ENCODE measurements around the gene MAEL.

Gene MAEL

DNA sequence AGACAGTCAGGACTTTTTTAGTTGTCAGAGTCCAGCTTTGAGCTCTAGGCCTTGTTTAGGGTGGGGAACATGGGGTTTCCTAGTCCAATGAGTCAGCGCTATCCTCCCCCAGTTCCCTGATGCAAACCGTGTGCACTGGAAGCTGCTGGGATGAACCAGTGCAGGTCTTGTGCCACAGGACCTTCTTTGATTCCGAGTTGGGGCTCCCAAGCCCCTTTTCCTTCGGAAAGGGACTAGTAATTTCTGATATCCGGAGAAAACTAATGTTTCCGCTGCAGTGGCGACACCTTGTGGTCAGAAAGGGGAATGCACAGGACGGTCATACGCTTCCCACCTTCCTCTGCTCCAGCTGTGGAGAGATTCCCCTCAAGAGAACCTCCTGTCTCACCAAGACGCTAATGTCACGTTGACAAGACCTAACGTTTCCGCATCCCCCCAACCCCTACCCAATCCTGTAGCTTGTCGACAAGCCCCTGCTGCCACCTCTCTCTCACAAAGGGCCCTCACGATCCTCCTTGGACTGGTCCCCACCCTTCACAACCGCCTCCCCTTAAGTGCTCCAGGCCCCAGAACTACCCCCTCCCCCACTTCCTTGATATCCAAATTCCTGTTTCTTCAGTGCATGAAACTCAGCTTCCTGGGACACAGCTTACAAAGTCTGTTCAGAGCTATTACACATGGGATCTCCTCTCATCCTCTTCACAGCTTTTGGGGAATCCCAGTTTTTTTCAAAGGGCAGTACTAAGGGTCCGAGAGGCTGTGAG, 70.1 kb downstream of the MAEL start:
- DNase-seq = peak; percentile 34

DNA sequence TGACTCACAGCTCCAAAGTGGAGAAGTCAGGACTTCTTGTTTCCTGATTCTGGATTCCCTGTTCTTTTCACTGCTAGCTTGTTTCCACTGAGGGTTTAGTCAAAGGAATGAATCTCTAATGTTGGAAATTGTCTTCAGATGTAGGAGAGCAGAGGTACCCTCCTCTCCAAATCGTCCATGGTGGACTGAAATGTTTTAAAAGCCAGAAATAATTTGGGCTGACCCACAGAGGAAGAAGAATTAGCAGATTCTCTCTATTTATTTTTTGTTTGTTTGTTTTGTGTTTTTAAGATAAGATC, 70.7 kb downstream of the MAEL start:
- DNase-seq = no peak

DNA sequence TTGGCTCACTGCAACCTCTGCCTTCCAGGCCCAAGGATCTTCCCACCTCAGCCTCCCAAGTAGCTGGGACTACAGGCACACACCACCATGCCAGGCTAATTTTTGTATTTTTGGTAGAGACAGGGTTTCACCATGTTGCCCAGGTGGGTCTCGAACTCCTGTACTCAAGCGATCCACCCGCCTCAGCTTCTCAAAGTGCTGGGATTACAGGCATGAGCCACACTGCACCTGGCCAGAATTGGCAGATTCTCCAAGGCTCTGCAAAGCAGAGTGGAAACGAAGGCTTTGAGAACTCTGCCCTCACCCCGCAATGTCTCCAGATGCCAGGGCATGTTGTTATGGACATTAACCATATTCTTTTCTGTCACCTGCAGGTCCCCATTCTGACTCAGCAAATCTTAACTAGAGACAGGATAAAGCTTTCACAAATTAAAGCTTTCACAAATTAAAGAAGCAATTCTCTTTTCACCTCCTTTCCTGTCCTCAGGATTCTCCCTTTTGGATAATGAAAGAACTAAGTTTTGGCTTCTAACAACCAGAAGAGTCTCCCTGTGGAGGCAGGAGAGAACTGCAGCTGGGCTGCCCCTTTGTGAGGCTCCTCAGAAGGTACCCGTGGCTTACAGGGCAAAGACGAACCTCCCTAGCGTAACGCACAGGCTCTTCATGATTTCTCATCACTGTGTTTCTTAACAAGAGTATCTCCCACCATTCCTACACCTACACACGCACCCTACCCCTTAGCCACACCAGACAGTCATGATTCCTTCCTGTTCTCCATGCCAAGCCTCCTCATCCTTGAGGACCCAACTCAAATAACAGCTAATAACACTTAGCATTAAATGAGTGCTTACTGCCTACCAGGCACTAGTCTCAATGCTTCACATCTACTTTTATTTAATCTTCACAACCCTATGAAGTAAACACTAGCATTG, 71.3 kb downstream of the MAEL start:
- no peak for DNase-seq

DNA sequence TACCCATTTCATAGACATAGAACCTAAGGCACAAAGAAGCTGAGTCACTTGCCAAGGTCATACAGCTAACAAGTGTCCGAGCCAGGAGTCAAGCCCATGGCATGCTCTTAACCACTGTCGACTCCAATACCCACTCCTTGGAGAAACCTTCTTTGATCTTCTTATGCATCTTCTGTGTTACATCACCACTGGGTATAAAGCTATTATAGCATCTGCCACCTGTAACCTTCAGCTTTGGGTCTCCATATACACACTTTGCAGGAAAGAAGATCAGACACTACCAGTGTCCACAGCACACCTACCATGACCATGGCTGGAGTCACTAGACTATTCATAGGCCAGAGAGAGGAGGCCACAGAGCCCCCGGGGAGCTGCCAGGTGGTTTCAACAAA, 72.0 kb downstream of the MAEL start:
- DNase-seq = no peak

DNA sequence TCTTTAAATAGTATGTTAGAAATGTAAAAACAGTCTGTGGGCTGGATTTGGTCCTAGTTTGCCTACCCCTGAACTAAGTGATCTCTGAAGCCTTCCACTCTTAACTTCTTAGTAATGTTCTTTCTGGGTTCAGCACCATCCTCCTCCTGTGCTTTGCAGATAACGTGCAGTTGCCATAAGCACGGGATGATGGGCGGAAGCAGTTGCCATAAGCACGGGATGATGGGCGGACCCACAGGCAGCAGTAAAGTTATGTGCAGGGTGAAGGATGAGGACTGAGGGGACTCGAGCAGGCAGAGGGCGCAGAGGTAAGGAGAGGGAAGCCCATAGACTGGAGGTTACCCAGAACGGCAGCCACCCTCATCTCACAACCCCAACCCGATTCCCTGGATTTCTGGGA, 75.5 kb downstream of the MAEL start:
- DNase-seq = no peak

DNA sequence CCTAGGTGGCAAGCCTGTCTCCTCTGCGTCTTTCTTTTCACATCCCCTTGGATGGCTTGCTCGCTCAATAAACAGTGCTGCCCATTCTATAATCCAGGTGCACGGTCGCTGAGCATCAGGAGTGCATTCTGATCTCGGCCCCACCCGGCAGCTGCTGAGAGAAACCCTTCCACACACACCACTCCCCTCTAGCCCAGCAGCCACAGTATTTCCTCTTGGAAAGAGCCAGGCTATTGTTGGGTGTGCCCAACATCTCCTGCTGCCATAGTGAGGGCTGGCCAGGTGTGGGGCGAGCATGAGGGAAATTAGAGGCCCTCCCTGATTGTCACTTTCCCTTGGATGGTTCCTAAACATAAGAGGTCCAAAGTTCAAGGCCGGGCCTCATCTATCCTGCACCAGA, 76.4 kb downstream of the MAEL start:
- peak; percentile 86 for DNase-seq

DNA sequence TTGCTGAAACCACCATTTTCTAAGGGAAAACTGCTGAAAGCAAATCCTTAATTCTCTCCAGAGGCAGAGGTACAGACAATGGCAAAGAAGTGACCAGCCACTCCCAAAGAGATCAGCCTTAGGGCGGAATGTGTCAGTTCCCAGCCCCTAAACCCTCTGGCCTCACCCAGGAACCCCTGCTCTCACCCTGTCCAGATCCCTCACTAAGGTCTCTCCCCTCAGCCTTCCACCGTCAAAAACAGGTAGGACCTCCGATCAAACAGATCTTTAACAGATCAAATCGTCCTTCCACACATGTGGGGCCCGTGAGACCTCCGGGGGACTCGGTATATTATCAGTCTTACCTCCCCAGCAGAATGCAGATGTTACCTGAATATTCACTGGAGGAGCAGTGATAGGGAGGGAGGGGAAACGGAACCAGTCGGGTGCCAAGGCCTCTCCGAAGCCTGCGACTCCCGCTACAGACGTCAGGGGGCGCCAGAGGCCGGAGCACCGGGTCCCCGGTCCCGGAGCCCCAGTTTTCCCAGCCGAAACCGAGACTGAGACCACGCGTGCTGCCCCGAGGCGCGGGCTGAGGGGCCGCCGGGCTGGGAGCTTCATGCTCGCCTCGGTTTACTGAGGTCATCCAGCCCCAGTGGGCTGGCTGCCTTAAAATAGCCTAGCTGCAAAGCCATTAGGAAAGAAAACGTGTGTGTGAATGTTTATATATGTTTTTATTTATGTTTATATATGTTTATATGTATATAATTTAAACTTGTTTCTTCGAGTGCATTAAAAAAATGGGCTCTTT, 77.4 kb downstream of the MAEL start:
- peak; percentile 67 for DNase-seq

DNA sequence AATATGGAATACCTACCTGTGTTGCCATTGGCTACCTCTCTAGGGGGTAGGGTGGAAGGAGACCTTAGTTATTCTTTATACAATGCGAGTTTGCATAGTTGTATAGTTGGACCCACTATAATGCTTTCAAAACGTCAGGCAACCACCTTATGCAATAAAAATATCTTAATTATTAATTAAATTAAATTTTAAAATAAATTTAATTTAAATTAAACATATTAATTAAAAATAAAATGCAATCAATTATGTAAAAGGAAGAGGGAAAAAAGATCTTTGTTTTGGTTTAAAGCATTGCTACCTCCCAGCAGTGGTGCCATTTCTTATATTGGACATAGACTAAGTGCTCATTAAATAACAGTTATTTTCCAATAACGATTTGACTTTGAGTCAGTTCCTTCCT, 78.8 kb downstream of the MAEL start:
- DNase-seq = no peak

DNA sequence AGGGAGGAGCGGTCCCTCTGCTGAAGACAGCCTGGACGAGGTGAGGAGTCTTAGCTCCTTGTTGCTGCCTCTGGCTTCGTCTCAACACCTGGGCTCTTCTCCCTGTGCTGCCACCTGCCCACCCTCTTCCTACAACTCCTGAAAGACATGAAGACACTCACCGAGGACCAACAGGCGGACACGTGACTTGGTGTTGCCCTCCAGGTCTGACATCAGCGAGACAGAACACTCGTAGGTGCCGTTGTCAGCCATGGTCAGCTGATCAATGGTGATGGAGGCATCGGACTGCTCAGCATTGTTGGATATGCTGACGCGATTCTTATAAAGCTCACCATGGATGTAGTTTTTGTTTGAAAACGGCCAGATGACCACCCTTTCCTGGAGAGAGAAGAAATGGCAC, 79.7 kb downstream of the MAEL start:
- no peak for DNase-seq

DNA sequence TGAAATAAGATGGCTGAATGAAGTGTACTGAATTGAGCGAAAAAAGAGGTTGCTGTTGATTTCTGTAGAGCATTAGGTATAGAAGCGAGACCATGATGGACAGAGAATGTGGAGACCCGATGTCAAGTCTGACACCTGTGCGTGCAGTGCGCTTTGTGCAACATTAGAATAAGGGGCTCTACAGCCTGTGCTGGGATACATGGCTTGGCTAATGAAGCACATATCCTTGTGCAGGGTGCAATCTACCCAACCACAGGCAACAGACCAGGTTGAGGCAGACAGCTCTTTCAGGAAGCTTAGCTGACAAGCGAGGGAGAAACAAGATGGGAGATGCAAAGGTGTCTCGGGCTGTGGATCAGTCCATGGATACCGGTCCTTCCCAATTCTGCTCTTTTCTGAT, 82.2 kb downstream of the MAEL start:
- DNase-seq = no peak
